DMS153 (cell line): Measurements from ENCODE around the gene LOXL1.

Source experiments
- DNase-seq: peaks from one replicate; lab custom pipeline; 2025; lab: John Stamatoyannopoulos, UW

LOXL1 gene

DNA sequence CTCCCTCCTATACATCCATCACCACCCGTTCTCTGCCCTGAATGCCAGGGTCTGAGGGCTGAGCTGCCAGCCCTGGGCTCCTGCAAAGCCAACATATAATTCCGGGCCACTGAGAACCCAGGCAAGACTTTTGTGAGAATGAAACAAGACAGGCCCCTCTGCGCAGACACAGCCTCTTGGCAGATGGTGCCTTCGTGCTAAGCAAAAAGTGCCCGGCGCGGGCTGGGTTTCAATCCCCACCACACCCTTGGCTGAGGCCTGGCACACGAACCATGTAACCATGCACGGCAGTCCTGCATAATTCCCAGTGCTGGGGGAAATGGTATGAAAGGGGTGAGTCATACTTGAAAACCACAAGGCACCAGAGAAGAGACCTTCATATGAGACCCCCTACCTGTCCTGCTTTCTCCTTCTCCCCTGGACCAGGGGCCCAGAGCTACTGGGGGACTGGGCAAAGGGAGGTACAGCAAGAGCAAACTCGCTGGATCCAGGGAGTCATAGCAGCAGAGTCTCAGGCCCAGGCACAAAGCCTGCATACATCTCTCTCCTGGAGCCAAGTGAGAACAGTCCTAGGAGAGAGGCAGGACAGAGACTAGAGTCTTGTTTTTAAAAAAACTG is 26.1 kb upstream of the LOXL1 start:
- DNase-seq: no peak

DNA sequence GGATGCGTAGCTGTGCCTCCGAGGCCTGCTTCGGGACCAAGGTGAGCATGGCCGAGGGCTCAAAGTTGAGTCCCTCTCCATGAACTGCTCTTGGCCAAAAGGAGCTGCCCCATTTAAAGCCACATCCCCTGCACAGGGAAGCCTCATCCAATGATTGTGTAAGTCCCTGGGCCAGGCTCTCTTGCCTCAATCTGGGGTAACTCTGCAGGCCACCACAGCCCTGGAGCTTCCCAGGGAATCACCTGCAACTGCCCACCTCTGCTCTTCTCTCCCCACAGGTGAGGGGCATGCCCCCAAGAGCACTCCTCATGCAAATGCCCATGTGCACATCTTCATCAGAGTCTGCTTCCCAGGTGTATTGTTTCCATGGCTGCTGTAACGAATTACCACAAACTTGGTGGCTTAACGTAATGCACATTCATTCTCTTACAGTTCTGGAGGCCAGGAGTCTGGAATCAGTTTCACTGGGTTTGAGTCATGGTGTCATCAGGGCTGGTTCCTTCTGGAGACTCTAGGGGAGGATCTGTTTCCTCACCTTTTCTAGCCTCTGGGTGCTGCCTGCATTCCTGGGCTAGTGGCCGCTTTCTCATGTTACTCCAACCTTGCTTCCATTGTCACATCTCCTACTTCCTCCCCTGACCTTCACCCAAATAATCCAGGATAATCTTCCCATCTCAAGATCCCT is 25.0 kb upstream of the LOXL1 start:
- DNase-seq: no peak

DNA sequence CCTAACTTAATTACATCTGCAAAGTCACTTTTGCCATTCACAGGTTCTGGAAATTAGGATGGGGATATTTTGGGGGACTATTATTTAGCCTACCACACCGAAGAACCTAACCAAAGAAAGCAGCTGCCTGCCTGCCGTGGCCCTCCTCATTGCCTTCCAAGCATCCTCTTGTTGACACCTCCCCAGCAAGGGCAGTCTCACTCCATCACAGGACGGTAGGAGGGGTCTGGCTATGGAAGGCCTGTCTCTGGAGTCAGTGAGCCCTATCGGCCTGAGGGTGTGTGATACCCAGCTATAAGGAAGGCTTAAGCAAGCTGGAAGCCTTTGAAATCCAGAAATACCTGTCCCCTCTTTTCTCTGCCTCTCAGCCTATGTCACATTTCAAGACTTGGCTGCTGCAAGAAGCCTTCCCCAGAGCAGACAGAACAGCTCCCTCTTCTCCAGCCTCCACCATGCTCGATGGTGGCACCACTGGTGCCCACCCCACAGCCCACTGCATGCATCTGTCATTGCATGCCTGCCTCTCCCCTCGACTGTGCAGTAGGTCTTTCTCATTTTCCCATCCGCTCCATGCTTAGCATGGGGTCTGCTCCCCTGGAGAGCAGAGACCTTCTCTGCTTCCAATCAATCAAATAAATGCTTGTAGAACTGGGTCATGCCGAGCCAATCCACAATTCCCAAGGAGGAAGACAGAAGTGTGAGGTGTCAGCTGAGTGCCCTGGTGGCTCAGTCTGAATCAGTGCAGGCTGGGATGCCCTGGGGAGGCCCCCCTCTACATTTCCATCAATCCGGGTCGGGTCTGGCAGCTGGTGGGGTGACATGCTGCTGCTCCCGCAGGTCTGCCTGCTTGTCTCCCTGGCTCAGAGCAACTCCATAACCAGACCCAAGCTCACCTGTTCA is 23.9 kb upstream of the LOXL1 start:
- DNase-seq: no peak

- no peak for DNase-seq
These were observed 22.0 kb upstream of the LOXL1 start for GRCh38 chr15:73904026-73904815.

DNA sequence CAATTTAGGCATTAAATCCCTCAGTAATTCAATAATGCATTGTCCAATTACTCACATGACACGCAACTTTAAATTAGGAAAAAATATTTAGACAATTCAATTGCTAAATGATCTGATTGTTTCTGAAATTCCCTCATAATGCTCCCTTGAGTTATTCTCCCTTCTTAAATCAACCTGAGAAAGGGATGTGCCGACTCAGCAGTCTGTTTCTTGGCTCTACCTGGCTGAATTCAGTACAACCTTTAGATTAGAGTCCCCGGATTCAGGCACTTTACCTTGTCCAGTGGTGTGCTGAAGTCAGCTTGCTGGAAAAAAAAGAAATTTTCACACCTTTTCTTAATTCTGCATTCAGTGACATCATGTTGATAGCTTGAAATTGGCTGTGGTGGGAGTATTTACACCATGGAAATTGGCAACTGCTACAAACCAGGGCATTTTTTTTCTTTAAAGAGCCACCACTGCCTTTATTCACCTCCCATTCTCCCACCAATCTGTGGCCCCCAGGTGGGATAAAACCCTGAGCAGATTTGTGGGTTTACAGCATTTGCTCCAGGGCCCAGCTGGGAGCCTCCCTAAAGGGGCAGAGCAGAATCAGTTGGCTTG is 20.9 kb upstream of the LOXL1 start:
- DNase-seq: no peak

GRCh38 chr15:73906346-73907034 is 19.8 kb upstream of the LOXL1 start:
- DNase-seq: no peak

GRCh38 chr15:73907035-73907408 is 19.2 kb upstream of the LOXL1 start:
- no peak for DNase-seq

DNA sequence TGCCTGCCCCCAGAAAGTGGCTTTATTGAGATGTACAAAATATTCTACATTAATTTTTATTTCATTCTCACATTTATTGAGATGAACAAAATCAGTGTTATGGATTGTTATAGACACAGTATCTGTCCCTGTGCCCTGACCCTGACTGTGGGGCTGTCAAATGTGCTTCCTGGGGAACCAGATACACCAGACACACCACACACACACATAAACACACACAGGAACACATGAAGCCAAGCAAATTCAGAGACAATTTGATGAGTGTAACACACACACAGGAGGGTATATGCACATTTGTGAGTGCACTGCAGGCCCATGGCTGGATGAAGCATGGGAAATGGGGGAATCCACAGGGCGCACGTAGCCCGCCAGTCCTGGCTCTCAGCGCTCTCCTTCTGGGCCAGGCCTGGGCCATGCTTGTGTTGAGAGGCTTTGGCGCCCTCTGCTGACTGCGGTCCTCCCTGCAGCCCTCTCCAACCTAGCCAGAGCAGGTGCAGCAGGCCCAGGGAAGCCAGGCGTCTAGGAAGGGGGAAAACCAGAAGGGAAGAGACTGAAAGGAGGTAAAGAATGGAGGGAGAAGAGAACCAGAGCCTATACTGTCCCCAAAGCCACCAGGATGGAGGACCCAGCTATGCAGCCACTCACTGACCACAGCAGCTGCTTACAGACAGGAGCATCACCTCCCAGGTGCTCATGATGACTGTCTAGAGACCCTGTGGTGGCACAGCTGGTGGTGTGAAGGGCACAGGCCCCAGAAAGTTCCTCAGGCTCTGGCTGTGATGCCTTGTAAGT is 18.0 kb upstream of the LOXL1 start:
- no peak for DNase-seq

- no peak for DNase-seq
These were observed 17.5 kb upstream of the LOXL1 start for GRCh38 chr15:73908822-73909122.

GRCh38 chr15:73909651-73910050 is 16.6 kb upstream of the LOXL1 start:
- DNase-seq: no peak

GRCh38 chr15:73910522-73911303 is 15.5 kb upstream of the LOXL1 start:
- no peak for DNase-seq

GRCh38 chr15:73912030-73912596 is 14.1 kb upstream of the LOXL1 start:
- no peak for DNase-seq

GRCh38 chr15:73914145-73914544 is 12.1 kb upstream of the LOXL1 start:
- DNase-seq: no peak

GRCh38 chr15:73915082-73915481 is 11.2 kb upstream of the LOXL1 start:
- DNase-seq: no peak

DNA sequence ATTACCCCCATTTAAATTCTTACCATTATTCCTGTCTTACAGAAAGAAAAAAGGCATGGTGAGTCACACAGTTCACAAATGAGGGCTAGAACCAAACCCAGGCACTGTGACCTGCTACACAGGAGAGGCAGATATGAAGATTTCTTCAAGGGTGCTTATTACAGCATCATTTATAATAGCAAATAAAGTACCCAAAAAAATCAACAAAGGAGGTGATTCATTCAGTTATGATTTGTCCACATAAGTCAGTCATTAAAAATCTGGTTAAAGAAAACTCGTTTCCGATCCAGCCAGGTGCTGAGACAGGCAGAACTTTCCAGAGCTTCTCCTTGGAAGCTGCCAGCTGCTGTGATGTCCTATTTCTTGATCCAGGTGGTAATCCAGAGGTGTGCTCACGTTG is 7.5 kb upstream of the LOXL1 start:
- no peak for DNase-seq

GRCh38 chr15:73919706-73920105 is 6.6 kb upstream of the LOXL1 start:
- no peak for DNase-seq

DNA sequence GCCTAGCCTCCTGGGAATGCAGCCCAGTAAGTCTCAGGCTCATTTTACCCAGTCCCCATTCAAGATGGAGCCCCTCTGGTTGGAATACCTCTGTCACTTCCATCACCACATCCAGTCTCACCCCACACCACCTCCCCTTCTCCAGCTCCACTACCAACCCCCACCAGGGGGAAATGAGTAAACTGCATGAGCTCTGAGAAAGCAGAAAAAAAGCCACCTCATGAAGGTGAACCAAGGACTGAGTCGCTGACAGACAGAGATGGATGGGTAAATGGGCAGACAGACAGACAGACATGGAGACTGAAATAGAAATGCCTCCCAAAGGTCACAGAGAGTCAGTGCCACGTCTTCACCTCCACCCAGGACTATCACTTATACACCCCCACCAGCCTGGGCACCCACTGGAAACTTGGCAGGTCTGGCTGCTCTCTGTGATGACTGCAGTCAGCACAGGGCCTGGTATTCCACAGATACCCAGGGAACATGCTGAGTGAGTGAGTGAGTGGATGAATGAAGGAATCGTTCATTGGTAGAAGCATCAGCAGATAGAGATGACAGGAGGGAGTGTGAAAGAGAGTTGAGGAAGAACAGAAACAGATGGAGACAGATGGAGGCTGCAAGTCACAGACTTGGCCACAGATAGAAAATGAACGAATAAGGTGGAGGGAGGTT is 4.9 kb upstream of the LOXL1 start:
- no peak for DNase-seq

- DNase-seq: peak; percentile 31
These were observed 3.8 kb upstream of the LOXL1 start for GRCh38 chr15:73922186-73923151.
